HG02885 (cell line): ENCODE data around the gene C1QTNF8.

Source experiments
- ATAC-seq: cut with Tn5 transposase; IDR thresholded peaks from one replicate; pipeline ENCODE4 v1.9.1; 2021; ENCODE audit warnings: mild to moderate bottlenecking; ENCODE audit not compliant: unreplicated experiment, poor library complexity

The C1QTNF8 gene

DNA sequence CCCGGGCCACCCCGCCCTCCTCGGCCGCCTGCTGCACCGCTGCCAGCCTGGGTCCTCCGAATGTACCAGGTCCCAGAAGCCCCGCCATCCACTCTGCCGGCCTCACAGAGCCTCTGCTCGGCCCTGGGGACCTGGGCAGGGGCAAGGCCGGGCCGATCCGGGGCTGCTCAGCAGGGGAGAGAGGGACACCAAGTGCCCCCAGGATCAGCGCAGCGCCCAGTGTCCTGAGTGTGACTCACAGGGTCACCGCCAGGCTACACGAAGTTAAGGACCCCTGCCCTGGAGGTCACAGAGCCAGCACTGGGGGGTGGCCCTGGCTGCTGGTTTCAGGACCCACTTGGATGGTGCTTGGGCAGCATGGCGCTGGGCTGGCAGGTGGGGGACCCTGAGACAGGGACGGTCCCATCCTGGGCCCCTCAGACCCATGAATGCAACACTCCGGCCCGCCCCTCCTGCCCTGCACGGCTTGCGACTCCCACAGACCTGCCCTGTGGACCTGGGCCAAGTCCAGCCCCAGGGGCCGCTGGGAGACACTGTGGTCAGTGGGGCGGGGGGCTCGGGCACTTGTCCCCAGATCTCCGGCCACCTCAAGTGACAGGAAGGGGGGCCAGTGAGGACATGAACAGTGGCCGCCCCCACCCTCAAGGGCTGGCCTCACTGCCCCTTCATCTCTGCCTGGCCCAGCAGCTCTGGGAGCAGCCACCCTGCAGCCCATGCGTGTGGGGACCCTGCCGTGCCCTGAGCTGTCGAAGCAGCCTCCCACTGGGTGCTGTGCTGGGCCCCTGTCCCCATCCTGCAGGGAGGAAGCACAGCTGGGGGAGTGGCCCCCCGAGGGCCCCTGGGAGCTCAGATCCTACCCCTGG, 46.7 kb downstream of the C1QTNF8 start:
- ATAC-seq: no peak

DNA sequence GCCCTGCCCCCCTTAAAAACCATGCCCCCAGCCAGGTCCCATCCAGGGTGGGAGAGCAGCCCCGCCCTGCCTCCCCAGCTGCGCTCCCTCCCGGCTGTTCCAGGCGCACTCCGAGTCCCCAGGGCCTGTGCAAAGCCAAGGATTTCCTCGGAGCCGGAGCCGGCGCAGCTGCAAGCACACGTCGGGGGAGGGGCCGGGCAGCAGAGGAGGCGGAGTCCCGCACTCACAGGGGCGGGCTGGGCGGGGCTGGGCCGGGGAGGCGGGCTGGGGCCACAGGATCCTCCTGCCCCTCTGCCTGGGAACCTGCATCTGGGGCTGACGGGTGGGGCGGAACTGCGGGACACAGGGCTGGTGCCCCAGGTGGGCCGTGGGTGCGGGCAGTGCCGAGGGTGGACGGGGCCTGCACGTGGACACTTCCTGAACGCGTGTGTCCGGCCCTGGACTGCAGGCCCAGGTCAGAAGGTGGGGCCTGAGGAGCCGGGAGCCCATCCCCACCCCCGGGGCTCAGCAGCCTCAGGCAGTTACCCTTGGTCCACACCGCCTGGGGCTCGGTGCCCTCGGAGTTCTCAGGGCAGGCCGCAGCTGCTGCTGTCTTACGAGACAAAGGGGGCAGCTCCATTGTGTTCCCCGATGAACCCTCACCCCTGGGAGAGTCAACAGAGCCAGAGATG, 47.5 kb downstream of the C1QTNF8 start:
- ATAC-seq: no peak

DNA sequence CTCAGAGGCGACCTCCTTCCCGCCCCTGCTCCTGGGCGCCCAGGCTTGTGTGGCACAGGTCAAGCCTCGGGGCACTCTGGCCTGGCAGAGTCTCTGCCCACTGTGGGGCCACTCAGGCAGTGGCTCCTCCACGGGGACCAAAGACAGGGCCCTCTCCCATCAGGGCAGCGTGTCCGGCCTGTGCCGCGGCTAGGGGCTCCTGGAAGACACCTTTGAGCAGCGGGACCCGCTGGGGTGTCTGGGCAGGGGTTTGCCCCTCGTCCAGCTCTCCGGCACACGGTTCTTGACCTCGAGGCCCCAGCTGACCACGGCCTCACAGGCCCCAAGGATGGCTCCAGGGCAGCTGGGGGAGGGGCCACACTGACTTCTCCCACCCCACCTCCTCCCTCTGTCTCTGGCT, 48.2 kb downstream of the C1QTNF8 start:
- ATAC-seq: no peak

DNA sequence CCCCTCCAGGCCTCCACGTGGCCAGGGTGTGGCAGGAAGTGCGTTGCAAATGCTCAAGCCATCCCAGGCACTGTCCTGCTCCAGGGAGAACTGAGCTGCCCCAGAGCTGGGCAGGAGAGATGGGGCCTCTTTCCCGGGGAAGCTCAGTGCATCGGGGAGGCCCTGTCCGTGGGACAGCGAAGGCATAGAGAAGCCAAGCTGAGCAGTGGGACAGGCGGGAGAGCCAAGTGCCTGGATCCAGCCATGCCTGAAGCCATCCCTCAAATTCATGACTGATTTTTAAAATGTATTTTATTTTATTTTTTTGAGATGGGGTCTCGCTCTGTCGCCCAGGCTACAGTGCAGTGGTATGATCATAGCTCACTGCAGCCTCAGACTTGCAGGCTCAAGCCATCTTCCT, 48.9 kb downstream of the C1QTNF8 start:
- no peak for ATAC-seq

DNA sequence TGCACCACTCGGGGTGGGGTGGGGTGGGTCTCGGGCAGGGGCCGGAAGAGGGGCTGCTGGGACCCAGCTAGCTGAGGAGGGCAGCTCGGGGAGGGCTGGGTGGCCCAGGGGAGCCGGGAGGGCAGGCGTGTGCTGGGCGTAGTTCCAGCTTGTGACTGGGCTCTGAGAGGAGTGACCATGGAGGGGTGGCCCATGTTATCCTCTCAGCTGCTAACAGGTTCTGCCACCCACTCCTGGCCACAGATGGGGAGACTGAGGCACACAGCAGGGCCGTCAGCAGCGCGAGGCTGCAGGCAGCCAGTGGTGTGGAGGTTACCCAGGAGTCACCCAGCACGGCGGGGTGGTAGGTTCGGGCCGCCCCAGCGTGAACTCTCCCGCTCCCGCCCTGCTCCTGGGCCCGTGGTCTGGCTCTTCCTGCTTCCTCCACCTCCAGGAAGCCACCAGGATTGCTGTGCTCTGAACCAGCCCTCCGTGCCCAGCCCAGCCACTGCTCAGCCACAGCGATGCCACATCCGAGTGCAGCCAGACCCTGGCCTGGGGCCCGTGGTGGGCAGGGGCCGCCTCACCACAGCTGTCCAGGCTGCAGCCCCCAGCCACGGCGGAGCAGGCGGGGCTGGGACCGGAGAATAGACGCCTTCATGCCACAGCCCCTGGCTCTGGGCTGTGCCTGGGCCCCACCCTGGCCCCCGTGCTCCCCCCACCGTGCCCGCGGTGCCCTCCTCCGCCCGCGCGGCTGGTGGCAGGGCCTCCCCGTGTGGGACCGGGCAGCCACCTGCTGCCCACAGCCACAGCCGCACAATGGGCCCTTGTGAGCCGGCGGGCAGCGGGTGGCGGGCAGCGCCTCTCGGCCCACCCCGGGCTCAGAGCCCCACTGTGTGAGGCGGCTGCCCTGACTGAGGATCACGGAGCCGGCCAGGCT, 49.8 kb downstream of the C1QTNF8 start:
- no peak for ATAC-seq

DNA sequence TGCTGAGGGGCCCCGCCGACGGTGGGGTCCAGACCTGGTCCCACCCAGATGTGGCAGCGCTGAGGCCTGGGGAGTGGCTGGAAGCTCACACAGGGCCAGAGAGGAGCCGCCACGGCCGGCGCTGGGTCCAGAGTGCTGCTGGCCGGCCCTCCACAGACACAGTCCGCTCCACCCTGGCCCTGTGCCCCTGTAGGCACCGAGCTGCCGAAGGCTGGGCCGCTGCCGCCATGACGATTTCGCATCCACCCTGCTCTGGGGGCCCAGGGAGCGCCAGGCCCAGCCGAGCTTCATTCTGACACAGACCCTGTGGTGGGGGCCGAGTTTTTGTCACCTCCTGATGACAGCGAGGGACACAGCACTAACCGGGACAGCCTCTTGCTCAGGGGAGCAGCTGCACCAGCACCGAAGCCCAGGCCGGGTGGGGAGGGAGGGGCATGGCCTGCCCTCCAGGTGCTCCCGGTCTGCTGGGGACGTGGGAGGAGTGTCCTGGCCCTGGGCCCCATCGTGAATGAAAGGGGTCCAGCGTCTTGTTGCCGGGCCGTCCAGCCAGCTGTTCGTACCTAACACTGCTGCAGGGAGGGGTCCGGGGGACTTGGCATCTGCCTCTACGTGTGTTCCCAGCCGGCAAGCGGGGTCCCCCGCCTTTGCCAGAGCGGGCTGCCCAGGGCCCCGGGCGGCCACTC, 50.6 kb downstream of the C1QTNF8 start:
- ATAC-seq: no peak

DNA sequence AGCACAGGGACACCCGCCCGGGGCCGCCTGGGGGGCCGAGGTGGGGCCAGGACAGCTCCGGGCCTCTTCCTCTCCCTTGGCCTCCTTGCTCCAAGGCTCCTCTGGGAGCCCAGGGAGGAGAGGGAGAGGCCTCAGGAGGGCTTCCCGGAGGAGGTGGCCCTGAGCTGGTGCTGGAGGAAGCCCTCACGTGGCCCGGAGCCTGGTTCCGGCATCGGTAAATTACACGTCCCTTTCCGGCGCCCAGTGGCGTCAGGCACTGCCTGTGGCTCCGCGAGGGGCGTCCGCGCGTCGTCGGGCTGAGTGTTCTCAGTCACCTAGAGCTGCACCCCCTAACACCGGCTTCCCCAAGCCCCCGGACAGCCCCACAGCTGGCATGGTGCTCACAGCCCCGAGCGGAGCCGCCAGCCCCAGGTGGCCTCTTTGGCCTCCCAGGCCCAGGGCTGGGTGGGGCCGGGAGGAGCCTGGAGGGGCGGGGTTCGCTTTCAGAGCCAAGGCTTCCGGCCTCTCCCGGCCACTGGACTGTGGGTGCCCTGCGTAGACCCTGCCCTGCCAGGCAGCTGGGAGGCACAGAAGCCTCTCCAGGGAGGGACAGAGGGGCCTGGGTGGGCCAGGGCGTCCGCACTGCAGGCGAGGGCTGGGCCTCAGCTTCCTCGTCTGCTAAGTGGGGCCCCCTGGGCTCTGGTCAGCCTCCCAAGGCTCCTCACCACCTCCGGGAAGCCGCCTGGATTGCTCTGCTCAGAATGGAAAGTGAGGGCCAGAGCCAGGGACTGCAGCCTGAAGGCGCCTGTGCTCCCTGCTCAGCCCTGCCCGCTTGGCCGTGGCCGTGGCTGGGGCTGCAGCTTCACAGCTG, 51.4 kb downstream of the C1QTNF8 start:
- no peak for ATAC-seq

DNA sequence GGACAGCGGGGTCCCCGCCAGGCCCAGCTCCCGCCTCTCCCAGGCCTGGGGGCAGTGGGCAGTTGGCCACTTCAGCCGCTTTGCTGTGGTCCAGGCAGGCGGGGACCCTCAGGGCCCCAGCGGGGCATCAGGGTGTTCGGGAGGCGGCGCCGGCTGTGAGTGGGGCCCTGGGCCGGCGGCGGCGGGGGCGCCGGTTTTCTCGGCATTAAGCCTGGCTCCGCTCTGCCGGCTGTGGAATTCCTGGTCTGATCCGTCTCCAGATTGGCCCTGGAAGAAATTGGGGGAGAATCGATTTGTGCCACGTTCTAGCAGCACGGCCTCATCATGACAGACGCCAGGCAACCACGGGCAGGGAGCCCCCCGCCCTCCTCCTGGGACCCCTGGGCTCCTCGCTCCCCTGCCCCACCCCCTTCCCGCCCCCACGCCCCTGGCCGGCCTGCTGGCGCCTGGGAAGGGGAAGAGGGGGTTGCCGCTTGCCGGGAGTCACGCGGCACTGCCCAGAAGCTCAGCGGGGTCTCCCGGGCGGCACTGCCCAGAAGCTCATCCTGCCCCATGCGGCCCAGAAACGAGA, 52.1 kb downstream of the C1QTNF8 start:
- no peak for ATAC-seq

DNA sequence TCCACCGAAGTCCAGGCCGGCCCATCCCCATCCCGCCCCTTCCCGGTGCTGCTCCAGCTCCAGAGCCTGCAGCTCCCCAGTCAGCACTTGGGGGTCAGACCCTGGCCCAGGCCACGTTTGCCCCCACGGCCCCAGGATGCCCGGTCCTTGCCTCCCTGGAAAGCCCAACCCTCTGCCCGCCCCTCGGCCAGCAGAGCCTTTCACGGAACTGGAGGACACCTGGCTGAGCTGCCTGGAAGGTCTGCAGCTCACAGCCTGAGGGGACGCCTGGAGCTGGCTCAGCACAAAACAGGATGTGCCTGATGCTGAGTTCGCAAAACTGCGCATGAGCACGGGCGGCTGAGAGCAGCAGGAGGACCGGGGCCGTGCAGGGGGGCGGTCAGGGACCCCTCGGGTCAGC, 53.2 kb downstream of the C1QTNF8 start:
- no peak for ATAC-seq

DNA sequence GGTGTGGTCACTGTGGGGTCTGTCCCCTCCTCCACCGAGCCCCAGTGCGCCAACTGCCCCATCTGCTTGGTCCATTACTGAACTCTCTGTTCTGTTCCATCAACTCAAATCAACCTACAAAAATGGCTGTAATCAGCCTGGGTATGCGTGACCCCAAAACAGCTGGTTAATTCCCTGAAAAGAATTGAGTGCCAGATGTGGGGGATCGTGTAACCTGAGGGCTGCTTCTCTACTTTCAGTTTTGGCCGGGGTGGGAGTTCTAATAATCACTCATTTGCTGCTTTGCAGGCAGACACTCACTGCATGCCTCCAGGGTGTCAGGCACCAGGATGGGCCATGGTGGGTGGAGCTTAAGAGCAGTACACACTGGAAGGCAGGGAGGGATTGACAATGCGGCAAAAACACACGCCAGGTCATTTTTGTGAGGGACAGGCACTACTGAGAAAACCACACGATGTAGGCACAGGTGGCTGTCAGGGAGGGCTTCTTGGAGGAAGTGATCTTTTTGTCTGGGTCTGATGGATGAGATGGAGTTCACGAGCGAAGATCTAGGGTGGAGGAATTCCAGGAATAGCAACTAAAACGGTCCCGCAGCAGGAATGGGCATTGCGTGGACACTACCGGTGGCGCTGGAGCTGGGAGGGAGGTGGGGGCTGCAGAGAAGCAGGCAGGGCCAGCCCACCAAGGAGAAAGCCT, 53.8 kb downstream of the C1QTNF8 start:
- no peak for ATAC-seq

DNA sequence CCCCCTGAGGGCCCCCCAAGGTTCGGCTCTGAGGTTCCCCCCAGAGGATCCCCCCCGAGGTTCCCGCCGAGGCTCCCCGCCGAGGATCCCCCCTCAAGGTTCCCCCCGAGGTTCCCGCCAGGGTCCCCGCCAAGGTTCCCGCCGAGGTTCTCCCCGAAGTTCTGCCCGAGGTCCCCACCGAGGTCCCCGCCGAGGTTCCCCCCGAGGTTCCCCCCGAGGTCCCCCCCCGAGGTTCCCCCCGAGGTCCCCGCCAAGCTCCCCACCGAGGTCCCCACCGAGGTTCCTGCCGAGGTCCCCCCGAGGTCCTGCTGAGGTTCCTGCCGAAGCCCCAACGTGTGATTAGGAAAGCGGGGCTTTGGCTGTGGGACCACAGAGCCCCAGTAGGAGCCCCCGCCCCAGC, 55.7 kb downstream of the C1QTNF8 start:
- no peak for ATAC-seq

DNA sequence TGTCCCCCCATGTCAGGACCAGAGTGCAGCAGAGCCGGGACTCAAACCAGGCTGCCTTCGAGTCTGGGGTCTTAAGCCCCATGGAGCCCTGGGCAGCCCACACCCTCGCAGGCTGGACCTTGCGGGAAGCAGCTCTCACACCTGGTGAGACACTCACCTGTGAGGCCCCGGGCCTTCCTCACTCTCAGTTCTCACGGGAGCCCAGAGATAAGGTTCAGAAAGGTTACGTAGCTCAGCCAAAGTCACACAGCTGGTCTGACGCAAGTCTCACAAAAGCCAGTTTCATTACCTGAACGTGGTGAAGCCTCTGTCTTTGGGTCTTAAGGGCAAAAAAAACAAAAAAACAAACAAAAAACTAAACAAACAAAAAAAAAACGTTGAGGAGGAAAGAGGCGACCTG, 56.3 kb downstream of the C1QTNF8 start:
- ATAC-seq: no peak

DNA sequence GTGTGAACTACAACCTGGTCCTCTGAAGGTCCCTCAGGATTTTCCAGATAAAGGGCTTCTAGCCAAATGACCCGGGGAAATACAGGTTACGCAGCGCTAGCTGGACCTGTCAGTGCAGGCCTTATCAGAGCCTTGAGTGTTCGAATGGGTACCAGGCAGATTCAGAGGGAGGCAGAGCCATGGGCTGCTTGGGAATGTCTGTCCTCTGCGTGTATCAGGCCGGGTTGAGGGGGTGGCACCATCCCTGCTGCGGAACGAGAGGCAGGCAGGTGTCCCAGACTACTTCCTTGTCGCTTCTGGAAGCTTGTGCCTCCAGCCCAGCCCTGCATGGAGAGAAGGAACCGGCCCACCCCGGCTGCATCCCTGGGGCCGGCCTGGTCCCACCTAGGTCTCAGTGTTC, 57.1 kb downstream of the C1QTNF8 start:
- ATAC-seq: no peak
